ENCODE results near the gene HSBP1. TPM values are rescaled to one million over a fixed set of nuclear protein-coding genes. Genes with fewer than 3 reads are reported as not detected.

The HSBP1 gene
- total and polyA plus RNA-seq, 11 donors = 20.4 to 174 (median 141) TPM

DNA sequence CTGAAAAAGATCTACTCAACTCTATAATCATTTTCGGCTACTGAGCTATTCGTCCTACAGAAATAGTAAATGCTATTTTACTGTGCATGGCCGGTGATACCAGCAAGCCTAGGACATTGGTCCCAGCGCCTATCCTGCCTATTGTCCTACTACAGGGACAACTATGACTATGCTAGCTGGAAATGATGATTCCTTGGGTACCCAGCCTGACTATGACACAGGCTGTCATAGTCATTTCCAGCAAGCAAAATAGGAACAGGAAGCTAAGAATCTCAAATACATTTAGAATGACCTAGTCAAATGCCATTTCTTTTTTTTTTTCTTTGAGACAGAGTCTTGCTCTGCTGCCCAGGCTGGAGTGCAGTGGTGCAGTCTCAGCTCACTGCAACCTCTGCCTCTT is 33.7 kb upstream of the HSBP1 start:
- peak in 1 of 4 donors; percentile 43 for ATAC-seq

DNA sequence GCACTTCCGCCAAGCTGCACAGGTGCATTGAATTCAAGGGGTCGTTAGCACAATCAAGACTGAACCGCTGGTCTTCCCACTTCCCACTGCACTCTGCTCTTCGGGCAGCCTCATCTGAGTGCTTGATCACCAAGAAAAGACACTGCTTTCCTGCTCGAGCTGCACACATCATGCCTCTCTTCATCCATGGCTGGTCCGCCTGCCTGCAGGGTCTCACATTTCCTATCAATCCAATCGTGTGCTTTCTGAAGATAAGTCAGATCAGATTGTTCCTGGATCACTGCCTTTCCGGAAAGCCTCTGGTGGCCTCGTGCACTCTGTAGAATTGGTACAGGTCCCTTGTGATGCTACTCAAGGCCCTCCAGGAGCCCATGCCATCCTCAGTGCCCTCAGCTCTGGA is 30.8 kb upstream of the HSBP1 start:
- no peak for ATAC-seq

More for the DNA sequence above, 33.7 kb upstream of the HSBP1 start:
- TF ChIP-seq POLR2A (IDR thresholded peaks at IDR 0.05) = no peak
- TF ChIP-seq, protein P1, sequence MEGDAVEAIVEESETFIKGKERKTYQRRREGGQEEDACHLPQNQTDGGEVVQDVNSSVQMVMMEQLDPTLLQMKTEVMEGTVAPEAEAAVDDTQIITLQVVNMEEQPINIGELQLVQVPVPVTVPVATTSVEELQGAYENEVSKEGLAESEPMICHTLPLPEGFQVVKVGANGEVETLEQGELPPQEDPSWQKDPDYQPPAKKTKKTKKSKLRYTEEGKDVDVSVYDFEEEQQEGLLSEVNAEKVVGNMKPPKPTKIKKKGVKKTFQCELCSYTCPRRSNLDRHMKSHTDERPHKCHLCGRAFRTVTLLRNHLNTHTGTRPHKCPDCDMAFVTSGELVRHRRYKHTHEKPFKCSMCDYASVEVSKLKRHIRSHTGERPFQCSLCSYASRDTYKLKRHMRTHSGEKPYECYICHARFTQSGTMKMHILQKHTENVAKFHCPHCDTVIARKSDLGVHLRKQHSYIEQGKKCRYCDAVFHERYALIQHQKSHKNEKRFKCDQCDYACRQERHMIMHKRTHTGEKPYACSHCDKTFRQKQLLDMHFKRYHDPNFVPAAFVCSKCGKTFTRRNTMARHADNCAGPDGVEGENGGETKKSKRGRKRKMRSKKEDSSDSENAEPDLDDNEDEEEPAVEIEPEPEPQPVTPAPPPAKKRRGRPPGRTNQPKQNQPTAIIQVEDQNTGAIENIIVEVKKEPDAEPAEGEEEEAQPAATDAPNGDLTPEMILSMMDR (IDR thresholded peaks at IDR 0.05) = no peak
- Histone ChIP-seq H3K4me1 (peaks cover 0 to 43% (median 19%) of the 10 kb centered on the region in 12 donors), H3K27ac (peak overlapping the region in 1 of 12 donors; percentile 51), H3K27me3 (no peaks in the 10 kb centered on the region), H3K9me3 (no peaks in the 10 kb centered on the region), H3K36me3 (no peaks in the 10 kb centered on the region), H3K4me3 (no peak overlapping the region)
- 88 to 92% (median 89%) methylated on average over 4 of the region's 4 CpGs for WGBS, 4 donors
- DNase-seq = no peak
- intact Hi-C loops (cut with DNase I) = no loop called here

DNA sequence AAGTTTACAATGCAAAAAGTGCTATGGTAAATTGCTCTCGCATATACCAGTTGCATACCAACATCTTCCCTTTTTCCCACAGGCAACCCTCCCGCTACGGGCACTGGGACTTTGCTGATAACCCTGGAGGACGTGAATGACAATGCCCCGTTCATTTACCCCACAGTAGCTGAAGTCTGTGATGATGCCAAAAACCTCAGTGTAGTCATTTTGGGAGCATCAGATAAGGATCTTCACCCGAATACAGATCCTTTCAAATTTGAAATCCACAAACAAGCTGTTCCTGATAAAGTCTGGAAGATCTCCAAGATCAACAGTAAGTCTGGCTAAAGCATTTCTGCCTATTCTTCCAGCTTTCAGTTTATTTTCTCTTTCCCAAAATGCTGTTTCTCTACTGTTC is 27.9 kb upstream of the HSBP1 start:
- Histone ChIP-seq H3K27ac (peak overlapping the region in 3 of 12 donors; percentile 2 to 25 (median 7)), H3K9me3 (no peaks in the 10 kb centered on the region), H3K36me3 (peaks cover 0 to 5% (median 0%) of the 10 kb centered on the region in 9 donors), H3K4me3 (peak overlapping the region in 1 of 12 donors; percentile 3), H3K4me1 (peaks cover 0 to 39% (median 20%) of the 10 kb centered on the region in 12 donors), H3K27me3 (no peaks in the 10 kb centered on the region)
- 13 to 47% (median 27%) methylated on average over 6 of the region's 6 CpGs for WGBS, 4 donors
- TF ChIP-seq, protein P1 (IDR thresholded peaks at IDR 0.05) = no peak
- no peak for TF ChIP-seq POLR2A (IDR thresholded peaks at IDR 0.05)
- intact Hi-C loops (cut with DNase I) = loop anchor here in 1 of 10 donors (5.0 kb wide), 1 partner anchor 1143 kb away; no protein-coding TSS in a partner anchor
- peak in 2 of 4 donors; percentile 26 to 32 for ATAC-seq
- DNase-seq = no peak

More for the DNA sequence above, 30.8 kb upstream of the HSBP1 start:
- intact Hi-C loops (cut with DNase I) = no loop called here
- TF ChIP-seq POLR2A (IDR thresholded peaks at IDR 0.05) = no peak
- TF ChIP-seq, protein P1 (IDR thresholded peaks at IDR 0.05) = no peak
- Histone ChIP-seq H3K9me3 (no peaks in the 10 kb centered on the region), H3K27ac (no peak overlapping the region), H3K4me1 (peaks cover 0 to 36% (median 20%) of the 10 kb centered on the region in 12 donors), H3K4me3 (no peak overlapping the region), H3K27me3 (no peaks in the 10 kb centered on the region), H3K36me3 (no peaks in the 10 kb centered on the region)
- 87 to 91% (median 90%) methylated on average over 8 to 9 of the region's 9 CpGs for WGBS, 4 donors
- no peak for DNase-seq

DNA sequence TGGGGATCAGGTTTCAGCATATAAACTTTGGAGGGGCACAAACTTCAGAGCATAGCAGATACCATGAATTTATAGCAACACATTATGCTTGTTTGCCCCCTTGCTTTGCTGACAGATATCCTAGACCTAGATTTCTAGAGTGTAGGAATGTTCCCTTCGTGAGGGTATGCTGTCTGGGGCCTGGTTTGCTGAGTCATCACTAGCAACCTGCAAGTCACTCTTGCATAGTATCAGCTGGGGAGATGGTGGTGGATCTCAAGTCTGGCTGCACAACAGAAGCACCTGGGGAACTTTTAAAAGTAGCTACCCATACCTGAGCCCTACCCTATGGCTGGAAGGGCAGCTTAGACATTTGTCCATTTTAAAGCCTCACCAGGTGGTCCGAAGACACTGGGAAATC is 22.3 kb upstream of the HSBP1 start:
- TF ChIP-seq, protein P1 (IDR thresholded peaks at IDR 0.05) = no peak
- TF ChIP-seq POLR2A (IDR thresholded peaks at IDR 0.05) = no peak
- peaks cover 0 to 9% (median 0%) of the 10 kb centered on the region in 9 donors for H3K36me3 ChIP-seq
- H3K4me1 ChIP-seq = peaks cover 0 to 19% (median 4%) of the 10 kb centered on the region in 12 donors
- ATAC-seq (no peak), DNase-seq (no peak)
- no peak overlapping the region for H3K27ac ChIP-seq
- WGBS, 4 donors = 88 to 100% (median 95%) methylated on average over 1 to 2 of the region's 2 CpGs
- no peaks in the 10 kb centered on the region for H3K27me3 ChIP-seq
- H3K4me3 ChIP-seq = no peak overlapping the region
- H3K9me3 ChIP-seq = no peaks in the 10 kb centered on the region
- intact Hi-C loops (cut with DNase I) = no loop called here

Measured in heart left ventricle (tissue), 16 donors.